Activated CD8-positive, alpha-beta memory T cell treated with anti-CD3 and anti-CD28 coated beads, Interleukin-2, amount 10 ng/mL, durations not matched to agents 7 days and 5 days (primary cell): Measurements from ENCODE around the gene RORB. TPM values are rescaled to one million over a fixed set of nuclear protein-coding genes. Genes with fewer than 3 reads are reported as not detected.

ENCODE experiments used
- ATAC-seq: fragments of 150-1000 bp; cut with Tn5 transposase; one replicate; pipeline ENCODE4 v1.10.0; 2021; ENCODE audit warnings: moderate library complexity
- CTCF ChIA-PET: fragments of 350-600 bp; sonication (Branson Sonifier 250); formaldehyde crosslinking; loops from one replicate; lab custom pipeline; 2021; ENCODE audit warnings: antibody characterized with exemption; lab: Charles Lee
- DNase-seq: peaks from one replicate; pipeline ENCODE4 v3.0.0-alpha.2; 2020
- H3K27ac Mint-ChIP-seq: one replicate; pipeline ENCODE4 v1.8.0; 2021; ENCODE audit warnings: mild to moderate bottlenecking, mixed read lengths
- H3K27me3 Mint-ChIP-seq: one replicate; pipeline ENCODE4 v1.8.0; 2021; ENCODE audit warnings: mixed read lengths
- H3K36me3 Mint-ChIP-seq: one replicate; pipeline ENCODE4 v1.8.0; 2021; ENCODE audit warnings: mild to moderate bottlenecking, mixed read lengths
- H3K4me1 Mint-ChIP-seq: one replicate; pipeline ENCODE4 v1.8.0; 2021; ENCODE audit warnings: mixed read lengths
- H3K4me3 Mint-ChIP-seq: one replicate; pipeline ENCODE4 v1.8.0; 2021; ENCODE audit warnings: mild to moderate bottlenecking, moderate library complexity, mixed read lengths
- H3K9me3 Mint-ChIP-seq: one replicate; pipeline ENCODE4 v1.8.0; 2022; ENCODE audit warnings: low read depth, mixed read lengths
- total RNA-seq, 2 experiments: library from RNA; stranded (reverse); gene quantifications; one replicate each; pipeline ENCODE4 v1.2.3, GENCODE V29; 2021

Gene RORB
- total RNA-seq, 2 experiments from 2014 or later, result 0.33 to 0.35 TPM

DNA sequence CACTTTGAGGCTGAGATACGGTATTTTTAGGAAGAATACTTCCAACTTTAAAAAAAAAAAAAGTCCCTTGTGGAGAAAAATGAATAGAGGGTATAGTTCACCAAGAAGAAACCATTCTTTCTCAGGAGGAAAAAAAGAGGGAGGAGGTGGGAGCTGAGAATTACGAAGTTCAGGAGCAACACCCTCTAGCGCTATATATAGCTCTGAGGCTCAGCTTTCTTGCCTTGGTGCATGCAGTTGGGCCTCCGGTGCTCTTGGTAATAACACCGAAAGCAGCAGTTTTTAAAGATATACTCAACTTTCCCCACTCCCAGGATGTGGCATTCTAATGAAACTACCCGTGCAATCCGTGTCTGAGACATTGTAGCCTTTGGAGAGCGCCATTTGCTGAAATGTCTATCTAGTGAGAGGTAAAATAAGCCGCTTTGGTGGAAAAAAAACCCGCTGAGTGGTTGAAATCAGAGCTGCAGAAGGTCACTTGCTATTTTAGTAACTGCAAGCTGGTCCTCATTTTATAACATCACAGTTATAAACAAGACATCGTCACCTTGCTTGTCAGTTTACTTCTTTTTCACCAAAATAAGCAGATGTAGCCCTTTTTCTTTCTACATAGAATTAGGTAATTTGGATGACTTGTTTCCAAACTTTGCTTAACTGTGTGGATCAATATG, 156.4 kb downstream of the RORB start:
- H3K4me1 Mint-ChIP-seq, result no peaks in the 10 kb centered on the region
- CTCF ChIA-PET, result no interaction called here
- H3K27me3 Mint-ChIP-seq, result no peaks in the 10 kb centered on the region
- H3K27ac Mint-ChIP-seq, result no peak overlapping the region
- no peak overlapping the region for H3K4me3 Mint-ChIP-seq
- no peaks in the 10 kb centered on the region for H3K36me3 Mint-ChIP-seq
- no peak for DNase-seq
- ATAC-seq, result no peak
- no peaks in the 10 kb centered on the region for H3K9me3 Mint-ChIP-seq

DNA sequence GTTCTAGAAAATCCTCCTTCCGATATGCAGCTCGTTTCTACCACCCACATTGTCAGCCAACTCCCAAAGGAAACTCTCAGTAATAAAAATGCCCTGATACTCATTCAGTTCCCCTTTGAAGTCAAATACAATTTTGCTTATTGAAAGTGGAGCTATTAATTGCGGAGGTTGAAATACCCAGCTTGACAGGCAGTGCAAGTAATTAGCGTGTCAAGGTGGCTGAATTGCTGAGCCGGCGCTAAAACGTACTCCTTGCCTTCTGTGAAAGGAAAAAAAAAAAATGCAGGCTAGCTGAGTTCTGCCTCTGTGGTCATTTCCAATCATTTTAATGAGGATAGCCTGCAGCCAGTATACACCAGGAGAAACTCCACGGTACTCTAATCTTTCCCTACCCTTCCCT, 165.5 kb downstream of the RORB start:
- Mint-ChIP-seq H3K9me3 (no peaks in the 10 kb centered on the region), H3K36me3 (no peaks in the 10 kb centered on the region), H3K4me1 (no peaks in the 10 kb centered on the region), H3K4me3 (no peak overlapping the region), H3K27me3 (no peaks in the 10 kb centered on the region), H3K27ac (no peak overlapping the region)
- CTCF ChIA-PET, result no interaction called here
- DNase-seq (no peak), ATAC-seq (no peak)

DNA sequence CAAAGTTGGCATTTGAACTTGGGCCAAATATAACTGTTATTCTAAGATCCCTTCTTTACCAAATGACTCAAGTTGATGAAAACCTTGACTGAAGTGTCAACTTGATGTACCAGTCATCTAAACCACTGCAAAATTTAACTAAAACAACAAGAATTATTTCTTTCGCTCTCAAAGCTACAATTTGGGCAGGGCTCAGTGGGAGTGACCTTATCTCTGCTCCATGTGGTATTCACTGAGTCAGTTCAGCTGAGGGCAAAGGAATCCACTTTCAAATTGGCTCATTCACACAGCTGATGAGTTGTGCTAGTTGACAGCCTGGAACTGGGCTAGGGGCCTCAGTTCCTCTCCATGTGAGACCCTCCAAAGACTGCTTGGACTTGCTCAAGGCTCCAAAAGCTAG, 166.3 kb downstream of the RORB start:
- Mint-ChIP-seq H3K4me1 (no peaks in the 10 kb centered on the region), H3K27me3 (no peaks in the 10 kb centered on the region), H3K4me3 (no peak overlapping the region), H3K36me3 (no peaks in the 10 kb centered on the region), H3K9me3 (no peaks in the 10 kb centered on the region), H3K27ac (no peak overlapping the region)
- ATAC-seq (no peak), DNase-seq (no peak)
- CTCF ChIA-PET, result no interaction called here

DNA sequence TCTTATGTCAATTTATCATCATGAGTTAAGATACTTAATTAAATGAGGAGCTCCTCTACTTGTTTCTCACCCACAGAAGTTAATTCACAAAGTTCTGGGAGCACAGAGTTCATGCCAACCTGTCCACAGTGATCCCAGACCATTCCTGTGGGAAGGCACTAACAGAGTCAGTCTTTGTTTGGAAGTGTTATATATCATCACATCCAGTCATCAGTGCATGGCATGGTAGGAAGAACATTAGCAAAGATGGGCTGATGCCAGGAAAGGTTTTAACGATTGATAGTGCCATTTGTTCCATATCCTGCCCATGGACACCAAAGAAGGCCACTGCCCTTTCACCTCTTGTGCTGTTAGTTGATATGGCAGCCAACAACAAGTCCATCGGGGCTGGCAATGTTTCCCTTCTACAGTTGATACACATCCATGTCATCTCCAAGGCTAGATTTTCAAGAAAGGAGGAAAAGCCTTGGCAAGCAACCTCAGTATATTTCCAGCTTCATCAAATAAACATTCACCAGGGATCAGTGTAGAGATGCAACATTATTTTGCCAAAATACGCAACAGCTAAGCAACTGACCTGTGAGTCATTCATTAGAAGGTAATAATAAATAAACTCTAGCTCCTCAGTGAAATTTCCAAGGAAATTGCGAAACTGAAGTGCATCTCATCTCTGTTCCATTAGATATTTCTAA, 169.6 kb downstream of the RORB start:
- CTCF ChIA-PET, result no interaction called here
- H3K4me1 Mint-ChIP-seq, result no peaks in the 10 kb centered on the region
- no peak overlapping the region for H3K27ac Mint-ChIP-seq
- ATAC-seq (no peak), DNase-seq (no peak)
- no peaks in the 10 kb centered on the region for H3K9me3 Mint-ChIP-seq
- H3K36me3 Mint-ChIP-seq, result no peaks in the 10 kb centered on the region
- no peak overlapping the region for H3K4me3 Mint-ChIP-seq
- H3K27me3 Mint-ChIP-seq, result peaks cover 6% of the 10 kb centered on the region

DNA sequence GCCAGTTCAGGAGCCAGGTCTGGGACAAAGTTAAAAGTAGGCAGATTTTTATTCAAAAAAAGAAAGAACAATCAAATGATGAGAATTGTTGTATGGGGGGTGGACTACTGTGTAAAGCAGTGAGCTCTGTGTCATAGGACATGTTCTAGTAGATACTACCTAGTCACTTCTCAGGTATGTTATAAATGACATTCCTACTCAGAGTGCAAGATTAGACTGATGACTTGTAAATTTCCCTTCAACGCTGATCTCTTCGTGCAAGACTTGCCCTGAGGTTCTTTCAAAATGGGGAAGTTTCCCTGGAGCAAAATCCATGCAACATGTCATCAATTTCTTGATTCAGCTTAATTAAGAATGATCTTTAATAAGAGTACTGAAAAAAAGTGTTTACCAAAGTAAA, 175.1 kb downstream of the RORB start:
- Mint-ChIP-seq H3K27me3 (peaks cover 9% of the 10 kb centered on the region), H3K36me3 (no peaks in the 10 kb centered on the region), H3K4me1 (no peaks in the 10 kb centered on the region), H3K27ac (no peak overlapping the region), H3K9me3 (no peaks in the 10 kb centered on the region), H3K4me3 (no peak overlapping the region)
- DNase-seq (no peak), ATAC-seq (no peak)
- CTCF ChIA-PET, result no interaction called here

DNA sequence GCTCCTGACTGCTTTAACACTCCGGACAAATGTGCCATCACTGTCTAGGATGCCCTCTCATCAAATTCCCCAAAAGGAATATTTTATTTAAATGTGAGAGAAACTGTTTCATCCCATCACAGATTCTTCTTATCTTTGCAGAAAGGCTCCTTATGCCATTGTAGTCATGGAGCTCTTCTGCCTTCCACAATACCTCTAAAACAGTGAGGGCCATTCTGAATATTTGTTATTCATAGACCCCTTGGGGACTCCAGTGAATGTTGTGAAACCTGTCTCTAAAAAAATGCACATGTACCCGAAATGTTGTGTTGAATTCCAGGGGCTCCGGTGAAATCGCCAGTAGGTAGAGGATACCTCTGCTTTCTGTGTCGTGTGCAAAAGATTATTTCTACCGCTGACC, 176.9 kb downstream of the RORB start:
- Mint-ChIP-seq H3K36me3 (no peaks in the 10 kb centered on the region), H3K9me3 (no peaks in the 10 kb centered on the region), H3K27ac (no peak overlapping the region), H3K4me3 (no peak overlapping the region), H3K27me3 (peaks cover 9% of the 10 kb centered on the region), H3K4me1 (no peaks in the 10 kb centered on the region)
- no peak for ATAC-seq
- CTCF ChIA-PET, result no interaction called here
- DNase-seq, result no peak

DNA sequence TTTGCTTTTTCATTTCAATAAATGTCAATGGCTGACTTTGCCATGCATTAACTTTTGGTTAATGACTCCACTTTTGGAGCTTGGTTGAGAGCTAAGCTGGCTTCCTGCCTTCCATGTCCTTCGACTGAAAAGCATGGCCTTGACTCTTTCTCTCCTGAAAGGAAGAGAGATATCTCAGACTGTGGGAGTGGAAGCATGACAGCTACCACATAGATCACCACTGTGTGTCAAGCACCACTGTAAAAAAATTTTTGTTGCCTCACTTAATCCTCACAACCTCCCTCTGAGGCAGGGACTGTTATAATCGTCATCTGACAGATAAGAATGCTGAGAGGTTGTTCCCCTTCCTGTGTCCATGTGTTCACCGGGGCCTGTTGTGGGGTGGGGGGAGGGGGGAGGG, 184.8 kb downstream of the RORB start:
- CTCF ChIA-PET, result no interaction called here
- peaks cover under 1% of the 10 kb centered on the region for H3K27me3 Mint-ChIP-seq
- H3K4me3 Mint-ChIP-seq, result no peak overlapping the region
- H3K27ac Mint-ChIP-seq, result no peak overlapping the region
- no peaks in the 10 kb centered on the region for H3K9me3 Mint-ChIP-seq
- H3K36me3 Mint-ChIP-seq, result no peaks in the 10 kb centered on the region
- H3K4me1 Mint-ChIP-seq, result no peaks in the 10 kb centered on the region
- ATAC-seq, result no peak
- DNase-seq, result no peak

DNA sequence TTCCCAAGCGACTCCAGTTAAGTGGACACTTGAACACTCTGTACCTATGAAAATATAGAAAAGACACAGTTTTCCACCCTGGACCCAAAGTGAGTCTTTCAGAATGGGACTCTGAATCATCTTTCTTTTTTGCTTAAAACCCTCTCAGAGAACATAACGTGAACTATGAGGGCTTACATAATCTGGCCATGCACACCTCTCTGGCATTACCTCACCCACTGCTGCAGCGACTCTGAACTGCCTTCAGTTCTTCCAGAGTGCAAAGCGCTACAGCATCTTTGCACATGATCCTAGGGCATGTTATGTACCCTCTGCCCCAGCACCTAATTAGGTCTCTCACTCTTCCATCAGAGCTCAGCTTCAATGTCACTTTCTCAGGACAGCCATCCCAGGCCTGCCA, 186.2 kb downstream of the RORB start:
- H3K4me1 Mint-ChIP-seq, result no peaks in the 10 kb centered on the region
- DNase-seq (no peak), ATAC-seq (no peak)
- H3K36me3 Mint-ChIP-seq, result no peaks in the 10 kb centered on the region
- H3K27ac Mint-ChIP-seq, result no peak overlapping the region
- H3K4me3 Mint-ChIP-seq, result no peak overlapping the region
- CTCF ChIA-PET, result no interaction called here
- H3K27me3 Mint-ChIP-seq, result peaks cover 6% of the 10 kb centered on the region
- no peaks in the 10 kb centered on the region for H3K9me3 Mint-ChIP-seq

DNA sequence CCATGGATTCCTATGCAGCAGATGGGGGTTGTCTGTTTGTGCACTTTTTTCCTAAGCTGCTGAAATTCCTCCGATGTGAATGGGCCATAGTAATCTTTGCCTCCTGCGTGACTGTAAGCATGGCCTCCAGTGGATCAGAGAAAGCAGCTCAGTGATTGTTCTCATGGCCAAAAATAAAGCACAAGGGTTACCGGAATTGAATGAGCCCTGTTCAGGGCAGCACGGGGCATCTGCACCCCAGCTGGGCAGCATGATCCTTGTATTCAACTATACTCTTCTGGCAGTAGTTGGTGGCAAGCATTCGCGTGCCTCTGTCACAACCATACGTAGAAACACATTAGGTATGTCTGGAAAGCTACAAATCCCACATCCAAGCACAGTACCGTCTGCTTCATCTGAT, 193.9 kb downstream of the RORB start:
- no peaks in the 10 kb centered on the region for H3K36me3 Mint-ChIP-seq
- DNase-seq (no peak), ATAC-seq (no peak)
- H3K27me3 Mint-ChIP-seq, result peaks cover 10% of the 10 kb centered on the region
- H3K4me1 Mint-ChIP-seq, result no peaks in the 10 kb centered on the region
- no peaks in the 10 kb centered on the region for H3K9me3 Mint-ChIP-seq
- no peak overlapping the region for H3K27ac Mint-ChIP-seq
- H3K4me3 Mint-ChIP-seq, result no peak overlapping the region
- CTCF ChIA-PET, result no interaction called here

DNA sequence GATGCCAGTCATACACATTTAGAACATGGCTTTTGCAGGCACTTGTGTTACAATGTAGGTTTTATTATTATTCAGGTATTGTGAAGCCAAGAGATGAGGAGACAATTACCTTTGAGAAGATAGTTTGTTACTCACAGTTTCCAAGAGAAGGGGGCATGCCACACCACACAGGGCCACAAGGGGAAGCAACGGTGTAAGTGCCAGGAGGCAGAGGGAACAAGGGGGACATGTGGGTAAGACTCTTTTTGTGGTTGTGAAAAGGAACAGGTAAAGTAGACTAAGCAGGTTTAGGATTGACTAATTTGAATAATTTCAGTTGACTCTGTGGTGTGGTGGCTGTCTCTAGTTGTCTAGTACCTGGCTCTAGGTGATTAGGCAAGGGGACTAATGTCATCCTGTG, 199.4 kb downstream of the RORB start:
- CTCF ChIA-PET, result no interaction called here
- DNase-seq (no peak), ATAC-seq (no peak)
- no peak overlapping the region for H3K4me3 Mint-ChIP-seq
- no peaks in the 10 kb centered on the region for H3K9me3 Mint-ChIP-seq
- H3K27me3 Mint-ChIP-seq, result peaks cover 10% of the 10 kb centered on the region
- H3K4me1 Mint-ChIP-seq, result no peaks in the 10 kb centered on the region
- H3K36me3 Mint-ChIP-seq, result no peaks in the 10 kb centered on the region
- no peak overlapping the region for H3K27ac Mint-ChIP-seq

DNA sequence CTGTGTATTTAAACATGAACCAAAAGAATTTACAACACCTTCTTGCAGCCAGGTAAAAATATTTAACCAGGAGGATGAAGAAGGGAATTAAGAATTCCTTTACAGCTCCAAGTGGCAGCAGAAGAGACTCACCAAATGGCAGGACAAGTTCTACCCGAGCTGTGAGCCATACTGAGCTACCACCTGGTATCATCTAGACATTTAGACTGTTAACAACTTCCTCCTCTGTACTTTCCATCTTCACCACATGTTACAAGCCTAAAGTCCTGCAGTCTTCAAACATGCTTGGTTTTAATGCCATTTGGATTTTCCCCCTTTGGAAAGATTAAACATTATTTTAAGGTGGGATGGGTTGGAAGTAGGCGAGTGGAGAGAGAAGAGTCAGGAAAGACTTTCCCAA, 200.4 kb downstream of the RORB start:
- CTCF ChIA-PET, result no interaction called here

DNA sequence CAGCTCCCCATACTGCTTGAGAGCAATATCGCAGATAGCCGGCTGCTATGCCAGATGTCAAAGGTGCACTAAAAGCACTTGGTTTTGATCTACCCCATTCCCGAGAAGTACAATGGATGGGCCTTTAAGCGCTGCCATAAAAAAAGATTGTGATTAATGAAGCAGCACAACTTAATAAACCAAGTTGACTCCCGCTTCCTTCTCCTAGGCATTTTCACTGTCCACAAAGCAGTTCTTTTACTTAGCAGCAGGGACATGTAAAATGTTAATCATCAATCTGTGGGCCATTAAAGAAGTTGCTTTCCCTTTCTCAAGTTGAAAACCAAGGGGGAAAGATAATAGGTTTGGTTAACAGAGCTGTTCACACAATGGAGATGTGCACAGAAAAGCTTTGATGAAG, 214.2 kb downstream of the RORB start:
- Mint-ChIP-seq H3K27ac (no peak overlapping the region), H3K27me3 (no peaks in the 10 kb centered on the region), H3K4me3 (no peak overlapping the region), H3K4me1 (no peaks in the 10 kb centered on the region), H3K9me3 (no peaks in the 10 kb centered on the region), H3K36me3 (no peaks in the 10 kb centered on the region)
- ATAC-seq, result no peak
- CTCF ChIA-PET, result no interaction called here
- no peak for DNase-seq

More for the DNA sequence above, 200.4 kb downstream of the RORB start:
- Mint-ChIP-seq H3K27me3 (peaks cover 10% of the 10 kb centered on the region), H3K4me3 (no peak overlapping the region), H3K27ac (no peak overlapping the region), H3K4me1 (no peaks in the 10 kb centered on the region), H3K9me3 (no peaks in the 10 kb centered on the region), H3K36me3 (no peaks in the 10 kb centered on the region)
- DNase-seq, result no peak
- ATAC-seq, result no peak

DNA sequence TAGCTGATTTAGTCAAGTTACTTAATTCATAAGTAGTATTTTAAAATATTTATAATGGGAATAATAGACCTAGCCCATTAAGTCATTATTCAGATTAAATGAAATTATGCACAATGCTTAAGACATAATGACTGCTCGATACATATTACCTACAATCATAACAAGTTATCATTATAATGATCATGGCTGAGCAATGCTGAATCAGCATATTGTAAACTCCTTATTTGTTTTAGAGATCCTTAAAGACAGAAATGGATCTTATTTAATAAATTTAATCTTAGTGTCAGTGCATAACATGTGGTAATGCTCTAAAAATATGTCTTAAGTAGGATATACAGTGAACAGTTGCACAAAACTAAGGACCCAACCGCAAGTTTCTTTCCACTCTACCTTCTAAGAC, 221.6 kb downstream of the RORB start:
- ATAC-seq (no peak), DNase-seq (no peak)
- Mint-ChIP-seq H3K27me3 (peaks cover 15% of the 10 kb centered on the region), H3K27ac (no peak overlapping the region), H3K4me1 (no peaks in the 10 kb centered on the region), H3K36me3 (no peaks in the 10 kb centered on the region), H3K4me3 (no peak overlapping the region), H3K9me3 (no peaks in the 10 kb centered on the region)
- CTCF ChIA-PET, result no interaction called here

DNA sequence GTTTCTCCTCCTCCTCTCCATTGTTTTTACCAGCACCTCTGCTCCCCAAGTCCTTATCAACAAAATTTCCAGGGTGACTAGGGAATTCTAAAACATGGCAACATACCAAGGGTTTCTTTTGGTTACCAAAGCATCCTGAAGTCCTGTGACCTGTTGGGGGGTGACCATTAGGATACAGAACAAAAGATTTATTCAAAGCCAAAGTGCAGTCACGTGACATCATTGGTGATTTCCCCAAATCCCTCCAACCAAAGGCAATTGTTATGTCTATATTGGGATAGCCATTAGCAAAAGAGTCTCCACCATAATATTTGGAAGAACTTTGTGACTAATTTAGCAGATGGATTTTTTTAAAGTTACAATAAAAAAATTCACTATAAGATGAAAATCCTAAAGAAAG, 222.2 kb downstream of the RORB start:
- DNase-seq (no peak), ATAC-seq (no peak)
- Mint-ChIP-seq H3K27me3 (peaks cover 15% of the 10 kb centered on the region), H3K9me3 (no peaks in the 10 kb centered on the region), H3K4me1 (no peaks in the 10 kb centered on the region), H3K27ac (no peak overlapping the region), H3K4me3 (no peak overlapping the region), H3K36me3 (no peaks in the 10 kb centered on the region)
- CTCF ChIA-PET, result no interaction called here
